H1 (cell line): Measurements from ENCODE around the gene EPS8. TPM values are rescaled to one million over a fixed set of nuclear protein-coding genes. Genes with fewer than 3 reads are reported as not detected.

ENCODE experiments used
- CTCF ChIA-PET: fragments of 300-600 bp; sonication (Branson Sonifier 250); formaldehyde crosslinking; loops from one replicate; lab custom pipeline; 2021; ENCODE audit not compliant: partially characterized antibody; lab: Charles Lee
- POLR2A ChIA-PET: fragments of 300-600 bp; sonication (Branson Sonifier 250); formaldehyde crosslinking; loops from one replicate; lab custom pipeline; 2021; ENCODE audit warnings: inconsistent platforms; ENCODE audit not compliant: partially characterized antibody; lab: Charles Lee
- DNase-seq, 2 experiments: peaks; one replicate each; pipeline versions ENCODE4 v3.0.0 to v3.0.0-alpha.2; 2010 to 2022; ENCODE audit warnings: low spot score in 2 of 2, low read depth in 1 of 2, mixed read lengths in 1 of 2
- FAIRE-seq: peaks from 2 replicates; lab custom pipeline; 2011; peaks lifted over from hg19 to GRCh38; lab: Jason Lieb, UNC
- H2AFZ ChIP-seq: 2 replicates; pipeline ENCODE4 v1.8.1; 2012; ENCODE audit warnings: low read length, inconsistent platforms
- H2AK5ac ChIP-seq: 2 replicates; pipeline ENCODE4 v1.6.1; 2013; ENCODE audit warnings: low read depth, low read length
- H2BK120ac ChIP-seq: replicated peaks from 2 replicates; pipeline ENCODE3; 2013; ENCODE audit warnings: low read depth, low read length, inconsistent platforms
- H2BK12ac ChIP-seq: 2 replicates; pipeline ENCODE4 v1.6.1; 2013; ENCODE audit warnings: low read depth, low read length
- H2BK15ac ChIP-seq: 2 replicates; pipeline ENCODE4 v1.6.1; 2013; ENCODE audit warnings: low read length
- H2BK20ac ChIP-seq: 2 replicates; pipeline ENCODE4 v1.6.1; 2013; ENCODE audit warnings: low read length
- H2BK5ac ChIP-seq: 2 replicates; pipeline ENCODE4 v1.6.1; 2013; ENCODE audit warnings: low read depth, low read length
- H3K14ac ChIP-seq: 2 replicates; pipeline ENCODE4 v1.6.1; 2013; ENCODE audit warnings: inconsistent platforms; ENCODE audit not compliant: insufficient read length
- H3K18ac ChIP-seq: 2 replicates; pipeline ENCODE4 v1.6.1; 2013; ENCODE audit warnings: low read length; ENCODE audit errors: extremely low read depth
- H3K23ac ChIP-seq: 2 replicates; pipeline ENCODE4 v1.6.1; 2013; ENCODE audit warnings: inconsistent platforms; ENCODE audit not compliant: insufficient read length
- H3K23me2 ChIP-seq: 2 replicates; pipeline ENCODE4 v1.6.1; 2013; ENCODE audit warnings: low read depth, low read length
- H3K27ac ChIP-seq: 2 replicates; pipeline ENCODE4 v1.6.1; 2011; ENCODE audit warnings: low read depth, low read length, inconsistent platforms
- H3K27me3 ChIP-seq, 4 experiments: replicated peaks in 1 of 4; 1 replicate in 1 of 4; 2 replicates in 3 of 4; pipeline versions ENCODE4 v1.6.1 to v1.8.1; 2011 to 2013; ENCODE audit warnings: low read length in 3 of 4, mild to moderate bottlenecking in 3 of 4, inconsistent platforms in 2 of 4, mixed read lengths in 2 of 4, moderate library complexity in 1 of 4; ENCODE audit not compliant: control insufficient read depth in 3 of 4, insufficient read depth in 3 of 4; ENCODE audit errors: extremely low read depth in 1 of 4
- H3K36me3 ChIP-seq, 4 experiments: 2 replicates each; pipeline versions ENCODE4 v1.6.1 to v1.8.1; 2011 to 2013; ENCODE audit warnings: mild to moderate bottlenecking in 4 of 4, low read length in 3 of 4, moderate library complexity in 2 of 4, control low read depth in 1 of 4, inconsistent platforms in 1 of 4; ENCODE audit not compliant: insufficient read depth in 4 of 4, control insufficient read depth in 2 of 4
- H3K4ac ChIP-seq: replicated peaks from 2 replicates; pipeline ENCODE3; 2013; ENCODE audit warnings: low read length, low read depth, mixed read lengths, inconsistent platforms; ENCODE audit not compliant: insufficient read length
- H3K4me1 ChIP-seq, 4 experiments: replicated peaks in 1 of 4; 1 replicate in 1 of 4; 2 replicates in 3 of 4; pipeline versions ENCODE4 v1.6.1 to v1.8.1; 2011 to 2013; ENCODE audit warnings: low read length in 3 of 4, inconsistent platforms in 2 of 4, mixed read lengths in 1 of 4; ENCODE audit not compliant: insufficient read depth in 4 of 4, control insufficient read depth in 3 of 4
- H3K4me2 ChIP-seq, 2 experiments: 2 replicates each; pipeline versions ENCODE4 v1.6.1 to v1.8.1; 2011 to 2013; ENCODE audit warnings: low read depth in 2 of 2, low read length in 2 of 2, control low read depth in 1 of 2, inconsistent platforms in 1 of 2, mild to moderate bottlenecking in 1 of 2; ENCODE audit not compliant: insufficient read depth in 1 of 2
- H3K4me3 ChIP-seq, 4 experiments: fragments of 200-600, 300-600 bp in 1 of 4; sonication (generic), shearing (Covaris generic), sonication (Bioruptor Twin) in 1 of 4; 2 replicates each; pipeline versions ENCODE4 v1.5.1 to v1.8.1; 2011 to 2016; ENCODE audit warnings: low read length in 4 of 4, low read depth in 3 of 4, control low read depth in 2 of 4, inconsistent platforms in 2 of 4, mild to moderate bottlenecking in 2 of 4, mixed read lengths in 1 of 4, moderate library complexity in 1 of 4; ENCODE audit not compliant: insufficient read depth in 2 of 4; ENCODE audit errors: extremely low read depth in 1 of 4
- H3K56ac ChIP-seq: replicated peaks from 2 replicates; pipeline ENCODE3; 2013; ENCODE audit warnings: low read depth, mild to moderate bottlenecking, mixed read lengths, low read length, inconsistent platforms; ENCODE audit not compliant: insufficient read length
- H3K79me1 ChIP-seq: 2 replicates; pipeline ENCODE4 v1.6.1; 2013; ENCODE audit warnings: low read depth, low read length, control low read depth
- H3K79me2 ChIP-seq, 2 experiments: 2 replicates each; pipeline versions ENCODE4 v1.6.1 to v1.8.1; 2012 to 2013; ENCODE audit warnings: low read length in 2 of 2, mild to moderate bottlenecking in 2 of 2, inconsistent platforms in 1 of 2; ENCODE audit not compliant: insufficient read depth in 2 of 2, control insufficient read depth in 1 of 2
- H3K9ac ChIP-seq, 4 experiments: replicated peaks in 1 of 4; 1 replicate in 1 of 4; 2 replicates in 3 of 4; pipeline versions ENCODE4 v1.6.1 to v1.8.1; 2011 to 2013; ENCODE audit warnings: low read depth in 3 of 4, low read length in 3 of 4, control low read depth in 2 of 4, mild to moderate bottlenecking in 2 of 4, moderate library complexity in 2 of 4, inconsistent platforms in 1 of 4; ENCODE audit errors: extremely low read depth in 1 of 4
- H3K9me3 ChIP-seq, 2 experiments: 2 replicates each; pipeline versions ENCODE4 v1.6.1 to v1.8.1; 2012 to 2013; ENCODE audit warnings: mild to moderate bottlenecking in 2 of 2, moderate library complexity in 2 of 2, control low read depth in 1 of 2, inconsistent platforms in 1 of 2, low read depth in 1 of 2, low read length in 1 of 2, mixed read lengths in 1 of 2; ENCODE audit not compliant: insufficient read depth in 2 of 2
- H4K20me1 ChIP-seq, 2 experiments: replicated peaks in 1 of 2; 2 replicates each; pipeline versions ENCODE3 to v1.8.1; 2011 to 2013; ENCODE audit warnings: inconsistent platforms in 2 of 2, low read length in 2 of 2, mild to moderate bottlenecking in 1 of 2; ENCODE audit not compliant: insufficient read depth in 2 of 2, control insufficient read depth in 1 of 2
- H4K5ac ChIP-seq: 2 replicates; pipeline ENCODE4 v1.6.1; 2013; ENCODE audit warnings: low read length, low read depth, mixed read lengths, inconsistent platforms; ENCODE audit not compliant: insufficient read length
- H4K8ac ChIP-seq: 2 replicates; pipeline ENCODE4 v1.8.0; 2013; ENCODE audit warnings: mild to moderate bottlenecking, moderate library complexity, low read length, inconsistent platforms; ENCODE audit not compliant: insufficient read depth; ENCODE audit errors: extremely low read depth
- H4K91ac ChIP-seq: replicated peaks from 2 replicates; pipeline ENCODE3; 2013; ENCODE audit warnings: low read length, mixed read lengths, inconsistent platforms; ENCODE audit not compliant: insufficient read length
- CTBP2 ChIP-seq: IDR thresholded peaks from 2 replicates; pipeline ENCODE4 v1.7.0; 2011; ENCODE audit warnings: borderline replicate concordance, mild to moderate bottlenecking, moderate library complexity, mixed read lengths, low read length; ENCODE audit not compliant: insufficient read depth, insufficient read length
- JUN ChIP-seq: IDR thresholded peaks from 2 replicates; pipeline ENCODE4 v1.6.1; 2011; ENCODE audit warnings: low read depth, mild to moderate bottlenecking, improper control_type of control experiment, low read length
- SIX5 ChIP-seq: IDR thresholded peaks from 2 replicates; pipeline ENCODE4 v1.6.1; 2011; ENCODE audit warnings: mild to moderate bottlenecking, low read depth, low read length
- WGBS, 2 experiments: shearing (Covaris generic) in 1 of 2; methylation state at CpG; one replicate each; pipeline versions ENCODE4 v1.1.6 to v1.1.7; 2013 to 2015; ENCODE audit warnings: low lambda C conversion rate in 2 of 2, mixed read lengths in 2 of 2, inconsistent platforms in 1 of 2, low coverage in 1 of 2, missing lambda C conversion rate in 1 of 2; ENCODE audit not compliant: insufficient replicate concordance in 2 of 2, insufficient coverage in 1 of 2, insufficient read length in 1 of 2; ENCODE audit errors: extremely low coverage in 1 of 2, missing lambda C conversion rate in 1 of 2; 5-methylcytosine and 5-hydroxymethylcytosine counted together
- polyA plus RNA-seq, 7 experiments: library from polyadenylated mRNA; depleted of rRNA in 3 of 7; stranded (reverse) in 5 of 7; unstranded in 2 of 7; fragments of >200 nt in 5 of 7; fragments of 200-250 nt in 2 of 7; gene quantifications; 1 replicate in 5 of 7; 2 replicates in 1 of 7; 4 replicates in 1 of 7; pipeline versions ENCODE4 v1.2.1 to v1.2.3, GENCODE V29; 2011 to 2013; ENCODE audit warnings: missing spikeins in 2 of 7, mixed read lengths in 2 of 7
- total RNA-seq: library from RNA; stranded (reverse); fragmentation: NEBNext Ultra II Directional; extraction: Animal tissue kit (Norgen Biotek cat#: 25700); gene quantifications from 2 replicates; pipeline ENCODE4 v1.2.1, GENCODE V29; 2021

Gene EPS8
- total and polyA plus RNA-seq, 2 of the 8 experiments (the other 6 are each of a cell fraction or from before 2014, with no cell fraction given) = 3.0 to 4.6 TPM

DNA sequence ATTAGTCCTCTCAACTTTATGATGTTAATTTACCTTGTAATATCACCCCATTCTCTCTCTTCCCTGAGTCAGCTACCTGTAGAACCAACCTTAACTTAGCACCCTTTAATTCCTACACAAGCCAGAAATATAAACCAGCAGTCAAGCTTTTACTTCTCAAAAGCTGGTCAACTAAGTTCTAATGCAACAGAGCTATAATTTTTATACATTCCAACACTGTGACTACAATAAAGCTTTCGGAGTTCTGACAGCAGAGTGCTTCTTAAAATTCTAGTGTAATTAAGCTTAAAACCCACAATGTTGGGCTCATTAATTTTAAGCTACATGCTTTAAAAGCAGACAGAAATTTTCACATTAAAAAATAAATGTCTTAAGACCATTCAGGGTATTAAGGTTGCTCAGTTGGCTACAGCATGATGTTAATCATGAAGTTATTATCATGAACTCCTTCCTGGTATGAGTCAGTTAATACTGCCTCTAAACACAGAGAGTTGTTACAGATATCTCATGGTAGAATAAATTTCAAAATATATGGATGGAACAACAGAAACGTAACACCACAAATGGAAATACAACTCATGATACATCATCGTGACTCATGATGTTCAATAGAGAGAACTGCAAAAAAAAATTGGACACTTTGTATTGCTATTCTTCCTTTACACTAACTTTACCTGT, 126.7 kb downstream of the EPS8 start:
- Histone ChIP-seq H3K4ac (no peak overlapping the region), H2BK12ac (no peak overlapping the region), H2BK120ac (no peak overlapping the region), H4K8ac (no peak overlapping the region), H3K56ac (no peak overlapping the region), H3K9ac (no peak overlapping the region), H4K5ac (no peak overlapping the region), H3K4me3 (no peak overlapping the region), H2AFZ (no peak overlapping the region), H3K4me1 (no peaks in the 10 kb centered on the region), H3K36me3 (no peaks in the 10 kb centered on the region), H3K4me2 (no peak overlapping the region), H3K79me1 (no peaks in the 10 kb centered on the region), H2BK5ac (no peak overlapping the region), H3K23me2 (no peaks in the 10 kb centered on the region), H3K23ac (no peak overlapping the region), H2BK15ac (no peak overlapping the region), H4K91ac (no peak overlapping the region), H3K18ac (no peak overlapping the region), H3K27me3 (no peaks in the 10 kb centered on the region), H3K9me3 (no peaks in the 10 kb centered on the region), H2BK20ac (no peak overlapping the region), H3K79me2 (no peaks in the 10 kb centered on the region), H3K14ac (no peak overlapping the region), H4K20me1 (no peaks in the 10 kb centered on the region), H2AK5ac (no peak overlapping the region), H3K27ac (no peak overlapping the region)
- no peak for FAIRE-seq
- CTCF ChIA-PET = interaction anchor here (0.7 to 1.6 kb wide), 4 partner anchors 11 to 79 kb away, joined by 3 to 4 read pairs (median 3); no protein-coding TSS in a partner anchor
- WGBS, 2 experiments = 89% methylated on average over 3 of the region's 3 CpGs; no CpG with 5 or more reads in 1 of the 2 experiments
- DNase-seq = no peak
- no peak for TF ChIP-seq SIX5
- no peak for TF ChIP-seq JUN
- TF ChIP-seq CTBP2 = no peak
- POLR2A ChIA-PET = no interaction called here
